HepG2 (cell line): Measurements from ENCODE around the gene ZNF285. TPM values are rescaled to one million over a fixed set of nuclear protein-coding genes. Genes with fewer than 3 reads are reported as not detected.

Experiments used
- ATAC-seq: fragments of 200-7000 bp; cut with Tn5 transposase; 3 replicates; pipeline ENCODE4 v1.9.1; 2020; ENCODE audit warnings: mild to moderate bottlenecking, moderate library complexity
- BruUV-seq: library from RNA; stranded (reverse); fragments of 400-500 nt; replicated peaks from 2 replicates; lab custom pipeline; 2021; lab: Mats Ljungman, UMichigan
- CTCF ChIA-PET: fragments of 300-600 bp; formaldehyde crosslinking; extraction: SDS; loops from one replicate; lab custom pipeline; 2021; ENCODE audit warnings: low total read pairs, inconsistent platforms, low intra/inter-chr PET ratio; lab: Yijun Ruan, JAX
- POLR2A ChIA-PET: fragments of 350-600 bp; sonication (Branson Sonifier 250); formaldehyde crosslinking; loops from one replicate; lab custom pipeline; 2020; ENCODE audit warnings: antibody characterized with exemption, inconsistent platforms; lab: Yijun Ruan, JAX
- DNase-seq: peaks from one replicate; pipeline ENCODE4 v3.0.0-alpha.2; 2015; ENCODE audit warnings: low spot score
- FAIRE-seq: peaks from 3 replicates; lab custom pipeline; 2011; peaks lifted over from hg19 to GRCh38; lab: Jason Lieb, UNC
- H2AFZ ChIP-seq: one replicate; pipeline ENCODE4 v1.6.1; 2011; ENCODE audit warnings: low read length, inconsistent platforms
- H3K27ac ChIP-seq: fragments of 300-600 bp; 3 replicates; pipeline ENCODE4 v1.8.0; 2011; ENCODE audit warnings: mixed run types, mild to moderate bottlenecking, mixed read lengths, low read length, inconsistent platforms; ENCODE audit not compliant: insufficient read depth; ENCODE audit errors: extremely low read length
- H3K27me3 ChIP-seq, 2 experiments: fragments of 200-600 bp in 1 of 2; 2 replicates in 1 of 2; 3 replicates in 1 of 2; pipeline versions ENCODE4 v1.6.0 to v1.8.0; 2011; ENCODE audit warnings: low read length in 2 of 2, mild to moderate bottlenecking in 2 of 2, moderate library complexity in 2 of 2, inconsistent platforms in 1 of 2; ENCODE audit not compliant: insufficient read depth in 2 of 2, control insufficient read depth in 1 of 2
- H3K36me3 ChIP-seq, 2 experiments: fragments of 200-600 bp in 1 of 2; replicated peaks in 1 of 2; 2 replicates in 1 of 2; 3 replicates in 1 of 2; pipeline versions ENCODE4 v1.5.1 to v1.8.0; 2011; ENCODE audit warnings: low read length in 2 of 2, inconsistent platforms in 1 of 2; ENCODE audit not compliant: insufficient read depth in 2 of 2, control insufficient read depth in 1 of 2
- H3K4me1 ChIP-seq: 2 replicates; pipeline ENCODE4 v1.5.1; 2012; ENCODE audit warnings: low read length, inconsistent platforms; ENCODE audit not compliant: insufficient read depth
- H3K4me2 ChIP-seq: 2 replicates; pipeline ENCODE4 v1.6.0; 2011; ENCODE audit warnings: low read depth, low read length, inconsistent platforms
- H3K4me3 ChIP-seq, 3 experiments: fragments of 200-600 bp in 1 of 3; sonication (generic), shearing (Covaris generic) in 1 of 3; replicated peaks in 1 of 3; 2 replicates each; pipeline ENCODE4 v1.5.1; 2011 to 2016; ENCODE audit warnings: low read length in 3 of 3, inconsistent platforms in 2 of 3, low read depth in 2 of 3, mild to moderate bottlenecking in 2 of 3, control low read depth in 1 of 3, mixed read lengths in 1 of 3; ENCODE audit not compliant: insufficient read depth in 1 of 3
- H3K79me2 ChIP-seq: one replicate; pipeline ENCODE4 v1.6.1; 2011; ENCODE audit warnings: low read length, inconsistent platforms; ENCODE audit not compliant: insufficient read depth
- H3K9ac ChIP-seq: 2 replicates; pipeline ENCODE4 v1.6.0; 2011; ENCODE audit warnings: mild to moderate bottlenecking, low read depth, low read length, inconsistent platforms; ENCODE audit not compliant: insufficient read depth
- H3K9me3 ChIP-seq: 2 replicates; pipeline ENCODE4 v1.5.1; 2012; ENCODE audit warnings: mild to moderate bottlenecking, low read length
- H4K20me1 ChIP-seq: 2 replicates; pipeline ENCODE4 v1.6.0; 2011; ENCODE audit warnings: inconsistent platforms, mild to moderate bottlenecking, low read length, moderate library complexity; ENCODE audit not compliant: insufficient read depth
- ELF1 ChIP-seq: sonication (generic); formaldehyde crosslinking; IDR thresholded peaks from 2 replicates; pipeline ENCODE4 v1.4.0; 2020; ENCODE audit warnings: missing genetic modification reagents
- KDM1A ChIP-seq: IDR thresholded peaks from 2 replicates; pipeline ENCODE4 v1.6.1; 2016; ENCODE audit warnings: missing compliant biosample characterization
- MYC ChIP-seq: sonication (generic); formaldehyde crosslinking; IDR thresholded peaks from 2 replicates; pipeline ENCODE4 v1.9.0; 2021; ENCODE audit warnings: missing genetic modification reagents, borderline replicate concordance
- PHF20 ChIP-seq: sonication (generic); formaldehyde crosslinking; IDR thresholded peaks from 2 replicates; pipeline ENCODE4 v1.5.0; 2020; ENCODE audit warnings: mild to moderate bottlenecking, missing genetic modification reagents
- RFX1 ChIP-seq: fragments of 450-650 bp; IDR thresholded peaks from 2 replicates; pipeline ENCODE4 v1.6.1; 2017
- ZBTB1 ChIP-seq: sonication (generic); formaldehyde crosslinking; IDR thresholded peaks from 2 replicates; pipeline ENCODE4 v1.4.0; 2020; ENCODE audit warnings: missing genetic modification reagents, borderline replicate concordance
- ZBTB3 ChIP-seq: sonication (generic); formaldehyde crosslinking; IDR thresholded peaks from 2 replicates; pipeline ENCODE4 v1.4.0; 2020; ENCODE audit warnings: low read depth, mild to moderate bottlenecking, moderate library complexity, missing genetic modification reagents, borderline replicate concordance
- ZBTB38 ChIP-seq: sonication (generic); formaldehyde crosslinking; IDR thresholded peaks from 2 replicates; pipeline ENCODE4 v1.5.1; 2020; ENCODE audit warnings: mild to moderate bottlenecking, missing genetic modification reagents
- ZMAT3 ChIP-seq: sonication (generic); formaldehyde crosslinking; conservative IDR thresholded peaks from 2 replicates; pipeline ENCODE4 v1.7.0; 2021; ENCODE audit warnings: missing genetic modification reagents
- ZNF251 ChIP-seq: sonication (generic); formaldehyde crosslinking; IDR thresholded peaks from 2 replicates; pipeline ENCODE4 v1.9.0; 2021; ENCODE audit warnings: mild to moderate bottlenecking, missing genetic modification reagents
- WGBS: methylation state at CpG from one replicate; pipeline ENCODE4 v1.1.6; 2017; ENCODE audit warnings: low lambda C conversion rate; 5-methylcytosine and 5-hydroxymethylcytosine counted together
- in situ Hi-C: cut with HindIII; loops from 2 replicates; pipeline ENCODE4 v1.10.0; 2017; ENCODE audit warnings: low pct_unique_long_range_greater_than_20kb; ENCODE audit not compliant: extremely low pct_ligation_motif_present
- intact Hi-C: fragments of 100-400 bp; cut with micrococcal nuclease; formaldehyde crosslinking; loops from one replicate; pipeline ENCODE4 v1.10.0; 2022; ENCODE audit not compliant: unreplicated experiment
- polyA plus RNA-seq, 8 experiments: library from polyadenylated mRNA; depleted of rRNA in 3 of 8; stranded (reverse) in 7 of 8; unstranded in 1 of 8; fragments of >200 nt; fragmentation: Illumina TruSeq in 4 of 8; extraction: Trizol in 4 of 8; gene quantifications; 2 replicates each; pipeline versions ENCODE4 v1.2.1 to v1.2.3, GENCODE V29; 2011 to 2016; ENCODE audit warnings: low read depth in 4 of 8, missing spikeins in 1 of 8, mixed read lengths in 1 of 8; ENCODE audit not compliant: insufficient read depth in 1 of 8
- total RNA-seq, 5 experiments: library from RNA; depleted of rRNA; stranded (reverse); fragments of >200 nt; fragmentation: Illumina TruSeq; extraction: Trizol; gene quantifications; 2 replicates each; pipeline ENCODE4 v1.2.3, GENCODE V29; 2016; ENCODE audit warnings: low read depth in 1 of 5
- TF ChIP-seq, protein P1 (sequence below): sonication (generic); formaldehyde crosslinking; IDR thresholded peaks from 2 replicates; pipeline ENCODE4 v1.5.0; 2020; ENCODE audit warnings: mild to moderate bottlenecking, missing genetic modification reagents, borderline replicate concordance
- TF ChIP-seq, protein P2 (sequence below): sonication (generic); formaldehyde crosslinking; IDR thresholded peaks from 2 replicates; pipeline ENCODE4 v1.8.1; 2022; ENCODE audit warnings: mild to moderate bottlenecking, missing genetic modification reagents
- TF ChIP-seq, protein P3 (sequence below): IDR thresholded peaks from 2 replicates; pipeline ENCODE4 v1.6.1; 2016
- TF ChIP-seq, protein P4 (sequence below), 2 experiments: sonication (generic) in 1 of 2; formaldehyde crosslinking in 1 of 2; IDR thresholded peaks; 2 replicates each; pipeline versions ENCODE4 v1.4.0 to v1.6.1; 2018 to 2020; ENCODE audit warnings: missing genetic modification reagents in 2 of 2, borderline replicate concordance in 1 of 2, low read depth in 1 of 2, mild to moderate bottlenecking in 1 of 2, missing biosample characterization in 1 of 2
- TF ChIP-seq, protein P5 (sequence below): sonication (generic); formaldehyde crosslinking; conservative IDR thresholded peaks from 2 replicates; pipeline ENCODE4 v1.8.1; 2023; ENCODE audit warnings: missing genetic modification reagents

ZNF285 gene
- total and polyA plus RNA-seq, 2 of the 13 experiments (the other 11 are each of a cell fraction or from before 2014, with no cell fraction given): 0.82 to 1.7 TPM

DNA sequence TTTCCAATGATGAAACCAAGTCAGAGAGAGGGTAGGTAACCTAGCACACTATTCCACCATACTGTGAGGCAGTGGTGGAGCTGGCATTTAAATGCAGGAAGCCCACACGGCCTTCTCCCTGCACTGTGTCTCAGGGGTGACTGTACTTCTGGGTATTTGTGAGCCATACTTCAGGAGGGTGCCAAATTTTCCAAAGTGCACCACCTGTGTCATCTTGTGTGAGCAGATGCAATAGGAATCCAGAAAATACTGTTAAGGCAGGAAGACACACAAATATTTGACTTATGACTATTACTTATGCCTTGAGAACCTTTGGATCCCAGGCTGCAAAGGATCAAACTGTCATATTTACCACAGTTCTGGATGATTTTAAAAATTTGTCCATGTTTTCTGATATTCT lies 29.5 kb upstream of the ZNF285 start:
- H3K27me3 ChIP-seq: peaks cover 0 to 3% of the 10 kb centered on the region in 2 experiments; a peak in 2 of 5 replicates
- no peak overlapping the region for H3K27ac ChIP-seq
- ATAC-seq: no peak
- peaks cover 63% of the 10 kb centered on the region for H3K9me3 ChIP-seq
- no peaks in the 10 kb centered on the region for H3K79me2 ChIP-seq
- H2AFZ ChIP-seq: no peak overlapping the region
- no peaks in the 10 kb centered on the region for H3K36me3 ChIP-seq
- no peaks in the 10 kb centered on the region for H3K4me1 ChIP-seq
- CTCF ChIA-PET: no interaction called here
- H3K9ac ChIP-seq: no peak overlapping the region
- no peak for FAIRE-seq
- POLR2A ChIA-PET: no interaction called here
- no peaks in the 10 kb centered on the region for H4K20me1 ChIP-seq
- 7% methylated on average over 1 of the region's 1 CpG for WGBS
- H3K4me3 ChIP-seq: no peak overlapping the region
- in situ Hi-C loops: no loop called here
- DNase-seq: no peak
- H3K4me2 ChIP-seq: no peak overlapping the region
- no TSS peak for BruUV-seq
- intact Hi-C loops: no loop called here
- no peak for TF ChIP-seq ZBTB1 (CRISPR knock-in tag)
- no peak for TF ChIP-seq ZMAT3 (CRISPR knock-in tag)
- TF ChIP-seq, protein P1, sequence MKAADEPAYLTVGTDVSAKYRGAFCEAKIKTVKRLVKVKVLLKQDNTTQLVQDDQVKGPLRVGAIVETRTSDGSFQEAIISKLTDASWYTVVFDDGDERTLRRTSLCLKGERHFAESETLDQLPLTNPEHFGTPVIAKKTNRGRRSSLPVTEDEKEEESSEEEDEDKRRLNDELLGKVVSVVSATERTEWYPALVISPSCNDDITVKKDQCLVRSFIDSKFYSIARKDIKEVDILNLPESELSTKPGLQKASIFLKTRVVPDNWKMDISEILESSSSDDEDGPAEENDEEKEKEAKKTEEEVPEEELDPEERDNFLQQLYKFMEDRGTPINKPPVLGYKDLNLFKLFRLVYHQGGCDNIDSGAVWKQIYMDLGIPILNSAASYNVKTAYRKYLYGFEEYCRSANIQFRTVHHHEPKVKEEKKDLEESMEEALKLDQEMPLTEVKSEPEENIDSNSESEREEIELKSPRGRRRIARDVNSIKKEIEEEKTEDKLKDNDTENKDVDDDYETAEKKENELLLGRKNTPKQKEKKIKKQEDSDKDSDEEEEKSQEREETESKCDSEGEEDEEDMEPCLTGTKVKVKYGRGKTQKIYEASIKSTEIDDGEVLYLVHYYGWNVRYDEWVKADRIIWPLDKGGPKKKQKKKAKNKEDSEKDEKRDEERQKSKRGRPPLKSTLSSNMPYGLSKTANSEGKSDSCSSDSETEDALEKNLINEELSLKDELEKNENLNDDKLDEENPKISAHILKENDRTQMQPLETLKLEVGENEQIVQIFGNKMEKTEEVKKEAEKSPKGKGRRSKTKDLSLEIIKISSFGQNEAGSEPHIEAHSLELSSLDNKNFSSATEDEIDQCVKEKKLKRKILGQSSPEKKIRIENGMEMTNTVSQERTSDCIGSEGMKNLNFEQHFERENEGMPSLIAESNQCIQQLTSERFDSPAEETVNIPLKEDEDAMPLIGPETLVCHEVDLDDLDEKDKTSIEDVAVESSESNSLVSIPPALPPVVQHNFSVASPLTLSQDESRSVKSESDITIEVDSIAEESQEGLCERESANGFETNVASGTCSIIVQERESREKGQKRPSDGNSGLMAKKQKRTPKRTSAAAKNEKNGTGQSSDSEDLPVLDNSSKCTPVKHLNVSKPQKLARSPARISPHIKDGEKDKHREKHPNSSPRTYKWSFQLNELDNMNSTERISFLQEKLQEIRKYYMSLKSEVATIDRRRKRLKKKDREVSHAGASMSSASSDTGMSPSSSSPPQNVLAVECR (CRISPR knock-in tag): no peak
- TF ChIP-seq ZBTB3: no peak
- TF ChIP-seq PHF20 (CRISPR knock-in tag): no peak
- TF ChIP-seq RFX1: no peak
- TF ChIP-seq MYC (CRISPR knock-in tag): no peak
- no peak for TF ChIP-seq ZBTB38 (CRISPR knock-in tag)
- no peak for TF ChIP-seq ZNF251
- TF ChIP-seq, protein P2, sequence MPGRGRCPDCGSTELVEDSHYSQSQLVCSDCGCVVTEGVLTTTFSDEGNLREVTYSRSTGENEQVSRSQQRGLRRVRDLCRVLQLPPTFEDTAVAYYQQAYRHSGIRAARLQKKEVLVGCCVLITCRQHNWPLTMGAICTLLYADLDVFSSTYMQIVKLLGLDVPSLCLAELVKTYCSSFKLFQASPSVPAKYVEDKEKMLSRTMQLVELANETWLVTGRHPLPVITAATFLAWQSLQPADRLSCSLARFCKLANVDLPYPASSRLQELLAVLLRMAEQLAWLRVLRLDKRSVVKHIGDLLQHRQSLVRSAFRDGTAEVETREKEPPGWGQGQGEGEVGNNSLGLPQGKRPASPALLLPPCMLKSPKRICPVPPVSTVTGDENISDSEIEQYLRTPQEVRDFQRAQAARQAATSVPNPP (CRISPR knock-in tag): no peak
- TF ChIP-seq, protein P3, sequence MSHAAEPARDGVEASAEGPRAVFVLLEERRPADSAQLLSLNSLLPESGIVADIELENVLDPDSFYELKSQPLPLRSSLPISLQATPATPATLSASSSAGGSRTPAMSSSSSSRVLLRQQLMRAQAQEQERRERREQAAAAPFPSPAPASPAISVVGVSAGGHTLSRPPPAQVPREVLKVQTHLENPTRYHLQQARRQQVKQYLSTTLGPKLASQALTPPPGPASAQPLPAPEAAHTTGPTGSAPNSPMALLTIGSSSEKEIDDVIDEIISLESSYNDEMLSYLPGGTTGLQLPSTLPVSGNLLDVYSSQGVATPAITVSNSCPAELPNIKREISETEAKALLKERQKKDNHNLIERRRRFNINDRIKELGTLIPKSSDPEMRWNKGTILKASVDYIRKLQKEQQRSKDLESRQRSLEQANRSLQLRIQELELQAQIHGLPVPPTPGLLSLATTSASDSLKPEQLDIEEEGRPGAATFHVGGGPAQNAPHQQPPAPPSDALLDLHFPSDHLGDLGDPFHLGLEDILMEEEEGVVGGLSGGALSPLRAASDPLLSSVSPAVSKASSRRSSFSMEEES (CRISPR knock-in tag): no peak
- no peak for TF ChIP-seq KDM1A (CRISPR knock-in tag)
- TF ChIP-seq ELF1: no peak
- TF ChIP-seq, protein P4, sequence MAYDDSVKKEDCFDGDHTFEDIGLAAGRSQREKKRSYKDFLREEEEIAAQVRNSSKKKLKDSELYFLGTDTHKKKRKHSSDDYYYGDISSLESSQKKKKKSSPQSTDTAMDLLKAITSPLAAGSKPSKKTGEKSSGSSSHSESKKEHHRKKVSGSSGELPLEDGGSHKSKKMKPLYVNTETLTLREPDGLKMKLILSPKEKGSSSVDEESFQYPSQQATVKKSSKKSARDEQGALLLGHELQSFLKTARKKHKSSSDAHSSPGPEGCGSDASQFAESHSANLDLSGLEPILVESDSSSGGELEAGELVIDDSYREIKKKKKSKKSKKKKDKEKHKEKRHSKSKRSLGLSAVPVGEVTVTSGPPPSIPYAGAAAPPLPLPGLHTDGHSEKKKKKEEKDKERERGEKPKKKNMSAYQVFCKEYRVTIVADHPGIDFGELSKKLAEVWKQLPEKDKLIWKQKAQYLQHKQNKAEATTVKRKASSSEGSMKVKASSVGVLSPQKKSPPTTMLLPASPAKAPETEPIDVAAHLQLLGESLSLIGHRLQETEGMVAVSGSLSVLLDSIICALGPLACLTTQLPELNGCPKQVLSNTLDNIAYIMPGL (CRISPR knock-in tag; IDR thresholded peaks at IDR 0.05; ENCODE audit: borderline replicate concordance in 1 of 2, low read depth in 1 of 2): no peak
- TF ChIP-seq, protein P5, sequence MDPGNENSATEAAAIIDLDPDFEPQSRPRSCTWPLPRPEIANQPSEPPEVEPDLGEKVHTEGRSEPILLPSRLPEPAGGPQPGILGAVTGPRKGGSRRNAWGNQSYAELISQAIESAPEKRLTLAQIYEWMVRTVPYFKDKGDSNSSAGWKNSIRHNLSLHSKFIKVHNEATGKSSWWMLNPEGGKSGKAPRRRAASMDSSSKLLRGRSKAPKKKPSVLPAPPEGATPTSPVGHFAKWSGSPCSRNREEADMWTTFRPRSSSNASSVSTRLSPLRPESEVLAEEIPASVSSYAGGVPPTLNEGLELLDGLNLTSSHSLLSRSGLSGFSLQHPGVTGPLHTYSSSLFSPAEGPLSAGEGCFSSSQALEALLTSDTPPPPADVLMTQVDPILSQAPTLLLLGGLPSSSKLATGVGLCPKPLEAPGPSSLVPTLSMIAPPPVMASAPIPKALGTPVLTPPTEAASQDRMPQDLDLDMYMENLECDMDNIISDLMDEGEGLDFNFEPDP (CRISPR knock-in tag): no peak
